Gastrocnemius medialis (tissue), 4 donors: Measurements from ENCODE around the gene PSMA6. TPM values are rescaled to one million over a fixed set of nuclear protein-coding genes. Genes with fewer than 3 reads are reported as not detected.

Source experiments
- ATAC-seq, 2 donors: fragments of 150-250 bp; one replicate each; pipeline ENCODE4 v1.9.1; 2016
- DNase-seq, 2 donors: peaks; one replicate each; pipeline ENCODE4 v3.0.0-alpha.2; 2019
- H3K27ac ChIP-seq, 4 donors: fragments of 200-600 bp; sonication (generic); 1 replicate in 1 of 4; 2 replicates in 3 of 4; pipeline ENCODE4 v1.5.1; 2016 to 2018; ENCODE audit warnings: mild to moderate bottlenecking in 2 of 4, moderate library complexity in 1 of 4
- H3K27me3 ChIP-seq, 3 donors: fragments of 200-600 bp; sonication (generic) in 2 of 3; 1 replicate in 1 of 3; 2 replicates in 2 of 3; pipeline versions ENCODE4 v1.5.1 to v1.6.0; 2016 to 2019; ENCODE audit warnings: mild to moderate bottlenecking in 1 of 3, moderate library complexity in 1 of 3
- H3K36me3 ChIP-seq, 2 donors: fragments of 200-600 bp; sonication (generic) in 1 of 2; one replicate each; pipeline ENCODE4 v1.5.1; 2017 to 2018
- H3K4me1 ChIP-seq, 2 donors: fragments of 200-600 bp; sonication (generic) in 1 of 2; one replicate each; pipeline ENCODE4 v1.5.1; 2016 to 2017; ENCODE audit warnings: mild to moderate bottlenecking in 2 of 2
- H3K4me3 ChIP-seq, 4 donors: fragments of 200-600 bp; sonication (generic) in 3 of 4; 1 replicate in 1 of 4; 2 replicates in 3 of 4; pipeline ENCODE4 v1.5.1; 2016 to 2019; ENCODE audit warnings: mild to moderate bottlenecking in 2 of 4
- H3K9me3 ChIP-seq, 3 donors: fragments of 200-600 bp; sonication (generic) in 2 of 3; 1 replicate in 1 of 3; 2 replicates in 2 of 3; pipeline ENCODE4 v1.5.1; 2016 to 2019
- CTCF ChIP-seq, 5 experiments: fragments of 450-650 bp in 3 of 5; fragments of 200-600 bp in 2 of 5; sonication (generic) in 2 of 5; IDR thresholded peaks in 4 of 5; conservative IDR thresholded peaks in 1 of 5; 1 replicate in 4 of 5; 2 replicates in 1 of 5; pipeline ENCODE4 v1.5.1; 2016 to 2019; ENCODE audit warnings: antibody characterized with exemption in 5 of 5, mild to moderate bottlenecking in 3 of 5, moderate library complexity in 3 of 5
- POLR2A ChIP-seq, 2 donors: fragments of 450-650 bp; IDR thresholded peaks; one replicate each; pipeline ENCODE4 v1.6.1; 2017; ENCODE audit warnings: antibody characterized with exemption in 2 of 2, mild to moderate bottlenecking in 2 of 2, moderate library complexity in 2 of 2
- in situ Hi-C, 4 donors: fragments of 200-750 bp; cut with MboI; loops; one replicate each; pipeline versions ENCODE4 v1.15.0 to v1.8.0; 2017; ENCODE audit warnings: low sequenced_read_pairs in 4 of 4
- intact Hi-C: fragments of 100-400 bp; cut with DNase I; formaldehyde crosslinking; loops from one replicate; pipeline ENCODE4 v1.15.1; 2023; ENCODE audit warnings: low total_unique reads
- total RNA-seq, 4 donors: library from RNA; depleted of rRNA; stranded (reverse); fragments of >200 nt; gene quantifications; one replicate each; pipeline versions ENCODE4 v1.1.0 to v1.2.3, GENCODE V29; 2016

PSMA6 gene
- total RNA-seq, 4 donors from 2014 or later = 323 to 502 (median 464) TPM

- in situ Hi-C loops = loop anchor here in 2 of 4 donors (5.0 to 10.0 kb wide), 2 partner anchors 63 to 66 kb away; partner anchors contain the start of gene NFKBIA (in 2 of the 2)
- peak overlapping the region in 2 of 4 donors; percentile 94 to 99 for H3K27ac ChIP-seq
These were observed 46.7 kb downstream of the PSMA6 start for GRCh38 chr14:35338731-35339405.

DNA sequence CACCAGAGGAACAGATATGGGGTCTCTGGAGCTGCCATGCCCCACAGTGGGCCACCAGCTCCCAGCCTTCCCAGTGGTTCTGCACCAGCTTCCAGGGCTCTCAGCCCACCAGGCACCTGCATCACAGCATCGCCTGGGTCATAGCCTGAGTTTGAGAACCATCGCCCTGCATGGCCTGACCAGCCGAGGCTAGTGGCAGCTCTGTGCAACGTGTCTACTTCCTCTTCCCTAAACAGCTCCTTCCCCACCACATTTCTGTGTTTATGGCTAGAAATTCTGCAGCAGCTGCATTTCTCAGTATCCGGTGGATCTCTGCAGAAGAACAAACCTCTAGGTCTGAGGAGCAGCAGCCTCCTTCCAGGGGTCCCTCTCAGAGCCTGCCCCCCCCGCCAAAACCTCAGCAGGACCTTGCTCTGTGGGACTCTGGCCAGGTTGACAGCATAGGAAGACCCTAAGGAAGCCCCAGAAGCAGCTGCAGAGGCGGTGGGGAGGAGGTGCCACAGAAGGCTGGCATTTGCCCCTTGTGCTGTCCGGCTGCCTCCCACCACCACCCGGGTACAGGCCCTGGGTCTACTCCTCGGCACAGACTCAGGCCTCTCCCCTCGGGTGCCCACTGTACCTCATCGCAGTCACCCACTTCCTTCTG lies 47.7 kb downstream of the PSMA6 start:
- ATAC-seq (no peak), DNase-seq (no peak)
- H3K4me3 ChIP-seq = no peak overlapping the region
- H3K36me3 ChIP-seq = no peaks in the 10 kb centered on the region
- H3K27me3 ChIP-seq = no peaks in the 10 kb centered on the region
- TF ChIP-seq CTCF (IDR thresholded peaks at IDR 0.05 in 4 of 5, conservative IDR thresholded peaks at IDR 0.05 in 1 of 5) (no peak), POLR2A (IDR thresholded peaks at IDR 0.05) (no peak)
- in situ Hi-C loops (loop anchor here in 2 of 4 donors (5.0 to 10.0 kb wide), 2 partner anchors 62 to 65 kb away; partner anchors contain the start of gene NFKBIA (in 2 of the 2)), intact Hi-C loops (loop anchor here (2.0 kb wide), 1 partner anchor 47 kb away; the partner anchor contains the start of gene PSMA6)
- H3K27ac ChIP-seq = peak overlapping the region; percentile 94 to 99 (median 96)
- no peaks in the 10 kb centered on the region for H3K9me3 ChIP-seq
- peaks cover 46 to 49% of the 10 kb centered on the region in 2 donors for H3K4me1 ChIP-seq

More at GRCh38 chr14:35338731-35339405, 46.7 kb downstream of the PSMA6 start:
- no peak for TF ChIP-seq CTCF (IDR thresholded peaks at IDR 0.05 in 4 of 5, conservative IDR thresholded peaks at IDR 0.05 in 1 of 5)
- TF ChIP-seq POLR2A (IDR thresholded peaks at IDR 0.05) = no peak
- DNase-seq (no peak), ATAC-seq (no peak)
- intact Hi-C loops = no loop called here
- H3K4me1 ChIP-seq = peaks cover 46 to 50% of the 10 kb centered on the region in 2 donors
- H3K9me3 ChIP-seq = no peaks in the 10 kb centered on the region
- H3K4me3 ChIP-seq = no peak overlapping the region
- H3K27me3 ChIP-seq = no peaks in the 10 kb centered on the region
- H3K36me3 ChIP-seq = no peaks in the 10 kb centered on the region

DNA sequence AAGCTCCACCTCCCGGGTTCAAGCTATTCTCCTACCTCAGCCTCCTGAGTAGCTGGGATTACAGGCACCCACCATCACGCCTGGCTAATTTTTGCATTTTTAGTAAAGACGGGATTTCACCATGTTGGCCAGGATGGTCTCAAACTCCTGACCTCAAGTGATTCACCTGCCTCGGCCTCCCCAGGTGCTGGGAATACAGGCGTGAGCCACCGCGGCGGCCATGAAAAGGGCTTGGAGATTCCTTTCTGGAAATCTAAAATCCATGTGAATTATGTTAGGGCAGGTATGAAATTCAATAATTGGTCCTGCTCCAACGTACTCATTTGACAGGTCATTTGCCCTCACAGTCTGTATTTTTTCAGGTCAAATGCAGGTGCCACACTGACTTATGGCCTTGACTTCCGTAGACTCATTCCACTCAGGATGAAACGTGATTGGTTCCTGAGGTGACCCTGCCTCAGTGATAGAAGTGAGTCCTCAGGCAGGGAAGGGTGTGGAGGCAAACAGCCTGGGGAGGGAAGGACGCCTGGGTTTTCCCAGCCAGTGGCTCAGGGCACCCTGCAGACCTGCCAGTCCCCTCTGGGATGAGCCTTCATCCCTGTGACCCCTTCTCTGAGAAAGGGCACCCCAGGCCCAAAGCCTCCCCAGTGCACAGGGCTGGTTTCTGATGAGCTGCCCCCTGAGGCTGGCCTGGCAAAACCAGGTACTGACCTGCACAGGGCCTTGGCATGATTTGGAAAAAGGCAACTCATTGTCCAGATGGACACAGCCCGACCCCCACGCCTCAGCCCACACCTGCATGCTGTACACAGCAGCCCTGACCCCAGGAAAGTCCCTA lies 48.7 kb downstream of the PSMA6 start:
- Histone ChIP-seq H3K9me3 (no peaks in the 10 kb centered on the region), H3K4me3 (peak overlapping the region in 3 of 4 donors; percentile 47 to 57 (median 53)), H3K27me3 (no peaks in the 10 kb centered on the region), H3K4me1 (peaks cover 36 to 39% of the 10 kb centered on the region in 2 donors), H3K36me3 (no peaks in the 10 kb centered on the region), H3K27ac (peak overlapping the region; percentile 94 to 99 (median 96))
- ATAC-seq (no peak), DNase-seq (no peak)
- TF ChIP-seq POLR2A (IDR thresholded peaks at IDR 0.05) = no peak
- TF ChIP-seq CTCF (IDR thresholded peaks at IDR 0.05 in 4 of 5, conservative IDR thresholded peaks at IDR 0.05 in 1 of 5) = no peak
- intact Hi-C loops (loop anchor here (2.0 kb wide), 1 partner anchor 48 kb away; the partner anchor contains the start of gene PSMA6), in situ Hi-C loops (no loop called here)

GRCh38 chr14:35341454-35341750 lies 49.2 kb downstream of the PSMA6 start:
- DNase-seq (no peak), ATAC-seq (no peak)
- H3K9me3 ChIP-seq = no peaks in the 10 kb centered on the region
- H3K36me3 ChIP-seq = no peaks in the 10 kb centered on the region
- H3K27ac ChIP-seq = peak overlapping the region; percentile 94 to 99 (median 96)
- in situ Hi-C loops = no loop called here
- H3K27me3 ChIP-seq = no peaks in the 10 kb centered on the region
- peak overlapping the region in 3 of 4 donors; percentile 47 to 57 (median 53) for H3K4me3 ChIP-seq
- intact Hi-C loops = loop anchor here (2.0 kb wide), 1 partner anchor 49 kb away; the partner anchor contains the start of gene PSMA6
- no peak for TF ChIP-seq CTCF (IDR thresholded peaks at IDR 0.05 in 4 of 5, conservative IDR thresholded peaks at IDR 0.05 in 1 of 5)
- no peak for TF ChIP-seq POLR2A (IDR thresholded peaks at IDR 0.05)
- peaks cover 32 to 35% of the 10 kb centered on the region in 2 donors for H3K4me1 ChIP-seq
